NT2/D1 (cell line): Measurements from ENCODE around the gene HBG2.

Experiments
- SUZ12 ChIP-seq: IDR thresholded peaks from 2 replicates; pipeline ENCODE4 v1.6.1; 2011; ENCODE audit not compliant: insufficient read length, insufficient read depth; ENCODE audit errors: extremely low read depth
- ZNF274 ChIP-seq: IDR thresholded peaks from 2 replicates; pipeline ENCODE4 v1.6.1; 2011; ENCODE audit warnings: mild to moderate bottlenecking, low read depth, low read length

GRCh38 chr11:5281596-5281995, 27.0 kb upstream of the HBG2 start:
- TF ChIP-seq ZNF274 (no peak), SUZ12 (no peak)
